Testis (tissue), 3 donors: ENCODE measurements around the gene C1QTNF4. TPM values are rescaled to one million over a fixed set of nuclear protein-coding genes. Genes with fewer than 3 reads are reported as not detected.
A peak's percentile ranks its signal among the peaks of the same experiment; 100 is the strongest.

Source experiments
- DNase-seq: peaks from one replicate; pipeline ENCODE4 v3.0.0-alpha.2; 2019
- H3K27ac ChIP-seq, 2 donors: fragments of 200-600 bp; sonication (generic); one replicate each; pipeline ENCODE4 v1.5.1; 2019
- H3K27me3 ChIP-seq: fragments of 200-600 bp; sonication (generic); one replicate; pipeline ENCODE4 v1.5.1; 2019
- H3K36me3 ChIP-seq: fragments of 200-600 bp; sonication (generic); one replicate; pipeline ENCODE4 v1.5.1; 2017; ENCODE audit warnings: low read depth; ENCODE audit errors: missing control alignments
- H3K4me1 ChIP-seq: fragments of 200-600 bp; sonication (generic); one replicate; pipeline ENCODE4 v1.5.1; 2019
- H3K4me3 ChIP-seq, 2 donors: fragments of 200-600 bp; sonication (generic); one replicate each; pipeline ENCODE4 v1.5.1; 2017 to 2019
- H3K9me3 ChIP-seq: fragments of 200-600 bp; sonication (generic); one replicate; pipeline ENCODE4 v1.5.1; 2017
- CTCF ChIP-seq, 3 experiments: fragments of 450-650 bp in 2 of 3; fragments of 200-600 bp in 1 of 3; sonication (generic) in 1 of 3; IDR thresholded peaks; one replicate each; pipeline ENCODE4 v1.5.1; 2016 to 2019; ENCODE audit warnings: antibody characterized with exemption in 3 of 3, mild to moderate bottlenecking in 2 of 3, moderate library complexity in 1 of 3
- POLR2A ChIP-seq: fragments of 450-650 bp; IDR thresholded peaks from one replicate; pipeline ENCODE4 v1.6.1; 2017; ENCODE audit warnings: antibody characterized with exemption, mild to moderate bottlenecking, moderate library complexity
- WGBS, 2 donors: methylation state at CpG; one replicate each; pipeline ENCODE4 v1.1.5; 2018; 5-methylcytosine and 5-hydroxymethylcytosine counted together
- intact Hi-C: fragments of 100-400 bp; cut with DNase I; formaldehyde crosslinking; loops from one replicate; pipeline ENCODE4 v1.15.1; 2023; ENCODE audit warnings: low total_unique reads
- polyA plus RNA-seq: library from polyadenylated mRNA; stranded (reverse); fragments of 350-450 nt; fragmentation: Illumina TruSeq; extraction: RNeasy Lipid Tissue Mini Kit (QIAGEN cat#74804); gene quantifications from one replicate; pipeline ENCODE4 v1.2.3, GENCODE V29; 2014; ENCODE audit warnings: low read depth, low replicate concordance; ENCODE audit not compliant: insufficient read depth
- total RNA-seq, 2 donors: library from RNA; depleted of rRNA; stranded (reverse); fragments of >200 nt; gene quantifications; one replicate each; pipeline ENCODE4 v1.2.3, GENCODE V29; 2016

The C1QTNF4 gene
- total and polyA plus RNA-seq, 3 donors from 2014 or later: 2.6 to 25.1 (median 15.4) TPM

GRCh38 chr11:47589977-47590861 is 4.0 kb downstream of the C1QTNF4 start:
- intact Hi-C loops: no loop called here
- H3K36me3 ChIP-seq: no peaks in the 10 kb centered on the region
- WGBS, 2 donors: 35 to 51% methylated on average over 9 to 65 of the region's 122 CpGs

GRCh38 chr11:47589584-47589976 is 4.6 kb downstream of the C1QTNF4 start:
- WGBS, 2 donors: 16 to 70% methylated on average over 16 to 39 of the region's 51 CpGs
- no peaks in the 10 kb centered on the region for H3K36me3 ChIP-seq
- intact Hi-C loops: no loop called here
- TF ChIP-seq POLR2A: no peak
- no peak for TF ChIP-seq CTCF (IDR thresholded peaks at IDR 0.05)
- H3K4me1 ChIP-seq: peaks cover 8% of the 10 kb centered on the region
- no peaks in the 10 kb centered on the region for H3K9me3 ChIP-seq
- no peaks in the 10 kb centered on the region for H3K27me3 ChIP-seq
- peak overlapping the region; percentile 53 to 76 for H3K4me3 ChIP-seq
- DNase-seq: peak; percentile 44
- peak overlapping the region; percentile 74 to 82 for H3K27ac ChIP-seq

More at GRCh38 chr11:47589977-47590861, 4.0 kb downstream of the C1QTNF4 start:
- peak; percentile 61 for DNase-seq
- Histone ChIP-seq H3K27ac (peak overlapping the region; percentile 74 to 82), H3K9me3 (no peaks in the 10 kb centered on the region), H3K4me1 (peaks cover 8% of the 10 kb centered on the region), H3K4me3 (peak overlapping the region; percentile 53 to 76), H3K27me3 (no peaks in the 10 kb centered on the region)
- TF ChIP-seq CTCF (IDR thresholded peaks at IDR 0.05) (no peak), POLR2A (no peak)

- DNase-seq: no peak
- peaks cover 8% of the 10 kb centered on the region for H3K4me1 ChIP-seq
- TF ChIP-seq POLR2A: no peak
- no peak for TF ChIP-seq CTCF (IDR thresholded peaks at IDR 0.05)
- H3K9me3 ChIP-seq: no peaks in the 10 kb centered on the region
- H3K27me3 ChIP-seq: no peaks in the 10 kb centered on the region
- H3K4me3 ChIP-seq: peak overlapping the region; percentile 53 to 76
- 58 to 70% methylated on average over 11 of the region's 11 CpGs for WGBS, 2 donors
- H3K27ac ChIP-seq: peak overlapping the region; percentile 74 to 82
- no peaks in the 10 kb centered on the region for H3K36me3 ChIP-seq
- intact Hi-C loops: no loop called here
Measured at GRCh38 chr11:47589118-47589517, 5.1 kb downstream of the C1QTNF4 start.

- TF ChIP-seq CTCF (IDR thresholded peaks at IDR 0.05) (no peak), POLR2A (no peak)
- Histone ChIP-seq H3K9me3 (no peaks in the 10 kb centered on the region), H3K27me3 (no peaks in the 10 kb centered on the region), H3K4me1 (peaks cover 4% of the 10 kb centered on the region), H3K27ac (no peak overlapping the region), H3K36me3 (no peaks in the 10 kb centered on the region), H3K4me3 (no peak overlapping the region)
- intact Hi-C loops: no loop called here
- WGBS, 2 donors: 51 to 65% methylated on average over 7 to 14 of the region's 14 CpGs
- peak; percentile 47 for DNase-seq
Measured at GRCh38 chr11:47587723-47588326, 6.4 kb downstream of the C1QTNF4 start.
